ENCODE data around the gene CRYGA.

The CRYGA gene

DNA sequence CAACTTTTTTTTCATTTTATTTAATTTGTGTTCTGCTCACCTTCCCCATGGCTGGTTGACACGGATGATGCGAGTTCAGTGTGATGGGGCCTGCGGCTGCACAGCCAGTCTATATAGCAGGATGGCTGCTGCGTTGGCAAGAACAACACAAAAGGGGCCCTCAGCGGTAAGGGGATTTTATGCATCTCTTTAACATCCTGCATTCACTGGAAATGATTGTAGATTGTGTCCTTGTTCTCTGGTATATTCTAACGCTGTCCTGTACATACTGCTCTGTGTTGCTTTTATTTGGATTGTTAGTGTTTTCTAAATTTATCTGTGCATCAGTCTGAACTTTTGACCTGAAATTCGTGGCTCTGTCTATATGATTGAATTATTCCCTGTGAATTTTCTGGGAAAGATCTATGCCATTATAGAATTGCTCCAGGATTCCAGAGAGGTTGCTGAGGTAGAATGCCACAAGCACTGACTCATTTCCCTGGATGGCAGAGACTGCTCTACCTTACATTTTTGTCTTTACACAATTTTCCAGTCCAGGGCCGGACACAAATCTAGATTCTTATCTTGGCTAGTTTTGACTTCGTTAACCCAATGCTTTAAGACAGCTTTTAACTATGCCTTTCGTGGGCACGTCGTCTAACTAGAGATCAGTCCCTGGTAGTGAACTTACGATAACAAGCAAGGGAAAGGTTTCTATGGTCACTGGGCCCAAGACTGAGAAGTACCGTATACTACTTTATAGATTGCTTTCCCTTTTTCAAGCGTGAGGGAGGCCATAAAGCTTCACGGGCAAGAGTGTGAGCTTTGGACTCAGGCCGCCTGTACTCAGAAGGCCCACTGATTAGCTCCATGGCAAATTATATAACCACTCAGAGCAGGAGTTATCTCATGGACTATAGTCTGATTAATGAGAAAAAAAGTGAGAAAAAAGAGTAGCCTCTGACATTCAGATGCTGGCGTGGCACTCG, 33.4 kb downstream of the CRYGA start, which contains the start of gene CRYGC:
Gene CRYGC, minus strand, starts transcription at position 85 of the 968 bp plus-strand sequence. Its CDS starts 36 bp downstream, at position 49.
- no peaks in the 10 kb centered on the region for H3K79me2 ChIP-seq (ENCODE audit: control insufficient read depth, low read length)
- H3K36me3 ChIP-seq (ENCODE audit: control insufficient read depth, low read length) = no peaks in the 10 kb centered on the region
- H3K27ac ChIP-seq (ENCODE audit: low read depth, low read length) = no peak within 1 kb of the TSS
- H3K4me3 ChIP-seq (ENCODE audit: low read length) = no peak within 1 kb of the TSS
- no peaks in the 10 kb centered on the region for H3K4me1 ChIP-seq (ENCODE audit: control insufficient read depth, low read length)
- no peak for TF ChIP-seq CTCF (IDR thresholded peaks at IDR 0.05; ENCODE audit: low read depth, low read length, poor library complexity, severe bottlenecking)
- no peak for TF ChIP-seq EZH2phosphoT487 (IDR thresholded peaks at IDR 0.05; ENCODE audit: borderline replicate concordance, low read length)
- peaks cover 3% of the 10 kb centered on the region for H3K27me3 ChIP-seq (ENCODE audit: control insufficient read depth, low read length)
- H3F3A ChIP-seq (ENCODE audit: control insufficient read depth, insufficient read depth) = no peaks in the 10 kb centered on the region
- H4K20me1 ChIP-seq (ENCODE audit: control insufficient read depth, insufficient read depth, low read depth, low read length) = no peaks in the 10 kb centered on the region
- no peaks in the 10 kb centered on the region for H3K9me2 ChIP-seq (replicated peaks; ENCODE audit: control insufficient read depth, low read length)
- no peak within 1 kb of the TSS for H3K4me2 ChIP-seq (ENCODE audit: low read length)
- H3K9me3 ChIP-seq (ENCODE audit: control insufficient read depth, insufficient read depth, low read length) = no peaks in the 10 kb centered on the region

DNA sequence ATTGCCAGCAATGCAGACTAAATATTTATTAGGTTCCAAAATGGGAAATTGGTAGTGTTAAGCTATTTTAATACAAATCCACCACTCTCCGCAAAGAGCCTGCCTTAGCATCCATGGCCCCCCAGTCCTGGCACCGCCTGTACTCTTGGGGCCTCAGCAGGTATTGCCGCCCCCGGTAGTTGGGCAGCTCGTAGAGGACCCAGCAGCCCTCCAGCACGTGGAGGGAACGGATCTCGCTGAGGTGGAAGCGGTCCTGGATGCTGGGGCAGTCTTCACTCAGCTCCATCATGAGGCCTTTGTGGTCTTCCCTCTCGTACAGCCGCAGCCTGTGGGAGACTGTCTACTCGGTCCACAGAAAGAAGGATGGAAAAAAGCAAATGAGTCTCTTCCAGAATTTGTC, 35.3 kb downstream of the CRYGA start:
- no peaks in the 10 kb centered on the region for H4K20me1 ChIP-seq (ENCODE audit: control insufficient read depth, insufficient read depth, low read depth, low read length)
- H3K9me3 ChIP-seq (ENCODE audit: control insufficient read depth, insufficient read depth, low read length) = no peaks in the 10 kb centered on the region
- TF ChIP-seq EZH2phosphoT487 (IDR thresholded peaks at IDR 0.05; ENCODE audit: borderline replicate concordance, low read length) (no peak), CTCF (IDR thresholded peaks at IDR 0.05; ENCODE audit: low read depth, low read length, poor library complexity, severe bottlenecking) (no peak)
- H3K4me2 ChIP-seq (ENCODE audit: low read length) = no peak overlapping the region
- H3K4me1 ChIP-seq (ENCODE audit: control insufficient read depth, low read length) = no peaks in the 10 kb centered on the region
- H3K9me2 ChIP-seq (replicated peaks; ENCODE audit: control insufficient read depth, low read length) = no peaks in the 10 kb centered on the region
- no peaks in the 10 kb centered on the region for H3K36me3 ChIP-seq (ENCODE audit: control insufficient read depth, low read length)
- H3K4me3 ChIP-seq (ENCODE audit: low read length) = no peak overlapping the region
- peaks cover 13% of the 10 kb centered on the region for H3K27me3 ChIP-seq (ENCODE audit: control insufficient read depth, low read length)
- no peaks in the 10 kb centered on the region for H3F3A ChIP-seq (ENCODE audit: control insufficient read depth, insufficient read depth)
- H3K79me2 ChIP-seq (ENCODE audit: control insufficient read depth, low read length) = no peaks in the 10 kb centered on the region
- H3K27ac ChIP-seq (ENCODE audit: low read depth, low read length) = no peak overlapping the region

DNA sequence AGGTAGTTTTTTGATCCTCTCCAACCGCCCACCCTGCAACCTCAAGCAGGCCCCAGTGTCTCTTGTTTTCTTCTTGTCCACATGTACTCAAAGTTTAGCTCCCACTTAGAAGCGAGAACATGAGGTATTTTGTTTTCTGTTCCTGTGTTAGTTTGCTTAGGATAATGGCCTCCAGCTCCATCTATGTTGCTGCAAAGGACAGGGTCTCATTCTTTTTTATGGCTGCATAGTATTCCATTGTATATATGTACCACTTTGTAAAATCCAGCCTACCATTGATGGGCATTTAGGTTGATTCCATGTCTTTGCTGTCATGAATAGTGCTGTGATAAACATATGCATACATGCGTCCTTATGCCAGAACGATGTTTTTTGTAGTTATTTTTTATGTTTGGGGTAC, 36.3 kb downstream of the CRYGA start:
- Histone ChIP-seq H3F3A (ENCODE audit: control insufficient read depth, insufficient read depth) (no peaks in the 10 kb centered on the region), H3K9me3 (ENCODE audit: control insufficient read depth, insufficient read depth, low read length) (no peaks in the 10 kb centered on the region), H3K27ac (ENCODE audit: low read depth, low read length) (no peak overlapping the region), H3K4me1 (ENCODE audit: control insufficient read depth, low read length) (no peaks in the 10 kb centered on the region), H3K4me3 (ENCODE audit: low read length) (no peak overlapping the region), H4K20me1 (ENCODE audit: control insufficient read depth, insufficient read depth, low read depth, low read length) (no peaks in the 10 kb centered on the region), H3K4me2 (ENCODE audit: low read length) (no peak overlapping the region), H3K36me3 (ENCODE audit: control insufficient read depth, low read length) (no peaks in the 10 kb centered on the region), H3K79me2 (ENCODE audit: control insufficient read depth, low read length) (no peaks in the 10 kb centered on the region), H3K9me2 (replicated peaks; ENCODE audit: control insufficient read depth, low read length) (no peaks in the 10 kb centered on the region), H3K27me3 (ENCODE audit: control insufficient read depth, low read length) (peaks cover 13% of the 10 kb centered on the region)
- no peak for TF ChIP-seq CTCF (IDR thresholded peaks at IDR 0.05; ENCODE audit: low read depth, low read length, poor library complexity, severe bottlenecking)
- TF ChIP-seq EZH2phosphoT487 (IDR thresholded peaks at IDR 0.05; ENCODE audit: borderline replicate concordance, low read length) = no peak
